ENCODE results near the gene FAM234A. TPM values are rescaled to one million over a fixed set of nuclear protein-coding genes. Genes with fewer than 3 reads are reported as not detected.
"Not testable (repeated sequence)": the region's sequence is repeated elsewhere in the genome, so short reads cannot be mapped to it uniquely, and the experiment has no call there.

The FAM234A gene
- polyA plus RNA-seq, 10 donors: 30.2 to 44.4 (median 37.7) TPM

GRCh38 chr16:229731-230281, 4.8 kb upstream of the FAM234A start:
- DNase-seq: peak in 1 of 3 donors; percentile 5

- DNase-seq: not testable (repeated sequence)
These were observed 4.3 kb upstream of the FAM234A start for GRCh38 chr16:230351-230750.

GRCh38 chr16:230949-231348, 3.7 kb upstream of the FAM234A start:
- DNase-seq: no peak

GRCh38 chr16:239948-240277, 5.3 kb downstream of the FAM234A start:
- DNase-seq: no peak

- no peak for DNase-seq
These were observed 5.9 kb downstream of the FAM234A start for GRCh38 chr16:240559-240958.

GRCh38 chr16:242281-242680, 7.7 kb downstream of the FAM234A start:
- DNase-seq: no peak

- DNase-seq: no peak
These were observed 8.7 kb downstream of the FAM234A start for GRCh38 chr16:243348-243747.

GRCh38 chr16:245105-245504, 10.5 kb downstream of the FAM234A start:
- no peak for DNase-seq

- DNase-seq: no peak
These were observed 12.4 kb downstream of the FAM234A start for GRCh38 chr16:247027-247426.

GRCh38 chr16:249431-249830, 14.8 kb downstream of the FAM234A start:
- DNase-seq: no peak

GRCh38 chr16:252366-253337, 18.0 kb downstream of the FAM234A start:
- no peak for DNase-seq

GRCh38 chr16:253833-254232, 19.2 kb downstream of the FAM234A start:
- no peak for DNase-seq

GRCh38 chr16:254461-254860, 19.8 kb downstream of the FAM234A start:
- DNase-seq: no peak

- no peak for DNase-seq
These were observed 20.6 kb downstream of the FAM234A start for GRCh38 chr16:255183-255582.

GRCh38 chr16:258091-258490, 23.5 kb downstream of the FAM234A start:
- not testable (repeated sequence) for DNase-seq

GRCh38 chr16:259226-259625, 24.6 kb downstream of the FAM234A start:
- DNase-seq: no peak

- no peak for DNase-seq
These were observed 25.2 kb downstream of the FAM234A start for GRCh38 chr16:259814-260253.

- no peak for DNase-seq
These were observed 25.7 kb downstream of the FAM234A start for GRCh38 chr16:260326-260725.

- no peak for DNase-seq
These were observed 26.5 kb downstream of the FAM234A start for GRCh38 chr16:261031-261691.

GRCh38 chr16:262121-262745, 27.6 kb downstream of the FAM234A start:
- DNase-seq: no peak

- no peak for DNase-seq
These were observed 28.7 kb downstream of the FAM234A start for GRCh38 chr16:263182-263774.

- no peak for DNase-seq
These were observed 29.3 kb downstream of the FAM234A start for GRCh38 chr16:263944-264343.

All from muscle of back (tissue), 11 donors.